ENCODE results near the gene SRXN1.

DNA sequence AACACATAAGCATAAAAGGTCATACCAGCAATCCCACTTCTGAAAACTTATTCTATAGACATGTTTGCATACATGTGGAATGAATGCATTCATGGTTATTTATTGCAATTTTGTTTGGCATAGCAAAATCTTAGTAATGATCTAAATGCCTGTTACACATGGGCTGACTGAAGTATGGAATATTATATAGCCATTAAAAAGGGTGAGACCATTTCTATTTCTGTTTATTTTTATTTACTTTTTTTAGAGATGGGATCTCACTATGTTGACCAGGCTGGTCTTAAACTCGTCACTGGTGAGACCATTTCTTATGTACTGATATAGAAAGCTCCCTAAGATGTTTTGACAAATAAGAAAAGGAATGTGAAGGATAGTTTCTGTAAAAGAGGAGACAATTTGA is 36.9 kb upstream of the SRXN1 start:
- TF ChIP-seq, protein P1, sequence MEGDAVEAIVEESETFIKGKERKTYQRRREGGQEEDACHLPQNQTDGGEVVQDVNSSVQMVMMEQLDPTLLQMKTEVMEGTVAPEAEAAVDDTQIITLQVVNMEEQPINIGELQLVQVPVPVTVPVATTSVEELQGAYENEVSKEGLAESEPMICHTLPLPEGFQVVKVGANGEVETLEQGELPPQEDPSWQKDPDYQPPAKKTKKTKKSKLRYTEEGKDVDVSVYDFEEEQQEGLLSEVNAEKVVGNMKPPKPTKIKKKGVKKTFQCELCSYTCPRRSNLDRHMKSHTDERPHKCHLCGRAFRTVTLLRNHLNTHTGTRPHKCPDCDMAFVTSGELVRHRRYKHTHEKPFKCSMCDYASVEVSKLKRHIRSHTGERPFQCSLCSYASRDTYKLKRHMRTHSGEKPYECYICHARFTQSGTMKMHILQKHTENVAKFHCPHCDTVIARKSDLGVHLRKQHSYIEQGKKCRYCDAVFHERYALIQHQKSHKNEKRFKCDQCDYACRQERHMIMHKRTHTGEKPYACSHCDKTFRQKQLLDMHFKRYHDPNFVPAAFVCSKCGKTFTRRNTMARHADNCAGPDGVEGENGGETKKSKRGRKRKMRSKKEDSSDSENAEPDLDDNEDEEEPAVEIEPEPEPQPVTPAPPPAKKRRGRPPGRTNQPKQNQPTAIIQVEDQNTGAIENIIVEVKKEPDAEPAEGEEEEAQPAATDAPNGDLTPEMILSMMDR (IDR thresholded peaks at IDR 0.05) = no peak
- no peak for TF ChIP-seq POLR2A (IDR thresholded peaks at IDR 0.05)
